Measurements from ENCODE around the gene PPP1R12A. TPM values are rescaled to one million over a fixed set of nuclear protein-coding genes. Genes with fewer than 3 reads are reported as not detected.
"Not testable (repeated sequence)": the region's sequence is repeated elsewhere in the genome, so short reads cannot be mapped to it uniquely, and the experiment has no call there.

Gene PPP1R12A
- polyA plus RNA-seq, 3 donors, result 26.2 to 57.2 (median 33.1) TPM

DNA sequence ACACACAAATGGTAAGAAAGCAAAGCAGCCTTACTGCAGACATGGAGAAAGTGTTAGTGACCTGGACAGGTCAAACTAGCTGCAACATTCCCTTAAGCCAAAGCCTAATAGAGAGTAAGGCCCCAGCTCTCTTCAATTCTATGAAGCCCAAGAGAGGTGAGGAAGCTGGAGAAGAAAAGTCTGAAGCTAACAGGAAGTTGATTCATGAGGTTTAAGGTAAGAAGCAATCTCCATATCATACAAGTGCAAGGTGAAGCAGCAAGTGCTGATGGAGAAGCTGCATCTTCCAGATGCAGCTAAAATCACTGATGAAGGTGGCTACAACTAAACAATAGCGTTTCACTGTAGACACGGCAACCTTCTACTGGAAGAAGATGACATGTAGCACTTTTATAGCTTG is 53.5 kb downstream of the PPP1R12A start:
- Histone ChIP-seq H3K9ac (ENCODE audit: insufficient read depth, low read length, poor library complexity, severe bottlenecking) (no peak overlapping the region), H3K79me2 (ENCODE audit: insufficient read depth, low read length) (peaks cover 100% of the 10 kb centered on the region), H3K27me3 (ENCODE audit: control insufficient read depth in 2 of 2, insufficient read depth in 2 of 2, low read length in 2 of 2) (no peaks in the 10 kb centered on the region), H4K20me1 (ENCODE audit: insufficient read depth, low read length) (peaks cover 99% of the 10 kb centered on the region), H3K4me1 (ENCODE audit: control insufficient read depth in 1 of 2, insufficient read depth in 2 of 2, low read length in 2 of 2) (peaks cover 14 to 15% of the 10 kb centered on the region in 2 donors), H2AFZ (ENCODE audit: insufficient read depth, low read depth, low read length, poor library complexity, severe bottlenecking) (no peak overlapping the region), H3K4me2 (replicated peaks; ENCODE audit: extremely low read depth, low read length, poor library complexity, severe bottlenecking) (no peak overlapping the region), H3K4me3 (replicated peaks in 1 of 3; ENCODE audit: low read depth in 2 of 3, low read length in 3 of 3) (no peak overlapping the region), H3K27ac (ENCODE audit: low read depth in 1 of 2, low read length in 2 of 2) (peak overlapping the region in 1 of 2 donors; percentile 51), H3K36me3 (replicated peaks in 1 of 2; ENCODE audit: control insufficient read depth in 1 of 2, insufficient read depth in 2 of 2, low read length in 2 of 2) (no peaks in the 10 kb centered on the region), H3K9me3 (replicated peaks in 1 of 2; ENCODE audit: control insufficient read depth in 1 of 2, insufficient read depth in 1 of 2, low read length in 2 of 2) (no peaks in the 10 kb centered on the region)
- 100% methylated on average over 2 of the region's 2 CpGs for WGBS (ENCODE audit: insufficient coverage)
- no peaks in the 10 kb centered on the region for H3K9me3 Mint-ChIP-seq
- TF ChIP-seq, protein P1, sequence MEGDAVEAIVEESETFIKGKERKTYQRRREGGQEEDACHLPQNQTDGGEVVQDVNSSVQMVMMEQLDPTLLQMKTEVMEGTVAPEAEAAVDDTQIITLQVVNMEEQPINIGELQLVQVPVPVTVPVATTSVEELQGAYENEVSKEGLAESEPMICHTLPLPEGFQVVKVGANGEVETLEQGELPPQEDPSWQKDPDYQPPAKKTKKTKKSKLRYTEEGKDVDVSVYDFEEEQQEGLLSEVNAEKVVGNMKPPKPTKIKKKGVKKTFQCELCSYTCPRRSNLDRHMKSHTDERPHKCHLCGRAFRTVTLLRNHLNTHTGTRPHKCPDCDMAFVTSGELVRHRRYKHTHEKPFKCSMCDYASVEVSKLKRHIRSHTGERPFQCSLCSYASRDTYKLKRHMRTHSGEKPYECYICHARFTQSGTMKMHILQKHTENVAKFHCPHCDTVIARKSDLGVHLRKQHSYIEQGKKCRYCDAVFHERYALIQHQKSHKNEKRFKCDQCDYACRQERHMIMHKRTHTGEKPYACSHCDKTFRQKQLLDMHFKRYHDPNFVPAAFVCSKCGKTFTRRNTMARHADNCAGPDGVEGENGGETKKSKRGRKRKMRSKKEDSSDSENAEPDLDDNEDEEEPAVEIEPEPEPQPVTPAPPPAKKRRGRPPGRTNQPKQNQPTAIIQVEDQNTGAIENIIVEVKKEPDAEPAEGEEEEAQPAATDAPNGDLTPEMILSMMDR (IDR thresholded peaks at IDR 0.05), result no peak
- no peak for DNase-seq
- H3K36me3 Mint-ChIP-seq, result peaks cover 4 to 7% of the 10 kb centered on the region in 2 donors
- H3K4me1 Mint-ChIP-seq, result peaks cover 43% of the 10 kb centered on the region
- intact Hi-C loops (cut with micrococcal nuclease), result loop anchor here in 1 of 2 donors (10.0 kb wide), 1 partner anchor 53 kb away; the partner anchor contains the start of gene PPP1R12A
- peak overlapping the region in 1 of 7 donors; percentile 3 for H3K27ac Mint-ChIP-seq
- no peaks in the 10 kb centered on the region for H3K27me3 Mint-ChIP-seq (ENCODE audit: low read depth in 3 of 3)
- H3K4me3 Mint-ChIP-seq, result no peak overlapping the region

DNA sequence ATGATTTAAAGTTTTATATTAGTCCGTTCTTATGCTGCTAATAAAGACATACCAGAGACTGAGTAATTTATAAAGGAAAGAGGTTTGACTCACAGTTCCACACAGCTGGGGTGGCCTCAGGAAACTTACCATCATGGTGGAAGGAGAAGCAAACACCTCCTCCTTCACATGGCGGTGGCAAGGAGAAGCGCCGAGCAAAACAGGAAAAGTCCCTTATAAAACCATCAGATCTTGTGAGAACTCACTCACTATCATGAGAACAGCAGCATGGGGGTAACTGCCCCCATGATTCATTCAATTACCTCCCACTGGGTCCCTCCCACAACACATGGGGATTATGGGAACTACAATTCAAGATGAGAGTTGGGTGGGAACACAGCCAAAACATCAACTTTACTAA is 56.4 kb downstream of the PPP1R12A start:
- H3K9me3 Mint-ChIP-seq; H3K9ac ChIP-seq (ENCODE audit: insufficient read depth, low read length, poor library complexity, severe bottlenecking); H3K4me1 ChIP-seq (ENCODE audit: control insufficient read depth in 1 of 2, insufficient read depth in 2 of 2, low read length in 2 of 2); H3K4me3 ChIP-seq (replicated peaks in 1 of 3; ENCODE audit: low read depth in 2 of 3, low read length in 3 of 3); H2AFZ ChIP-seq (ENCODE audit: insufficient read depth, low read depth, low read length, poor library complexity, severe bottlenecking); H3K4me2 ChIP-seq (replicated peaks; ENCODE audit: extremely low read depth, low read length, poor library complexity, severe bottlenecking); H3K4me3 Mint-ChIP-seq; H3K27me3 Mint-ChIP-seq (ENCODE audit: low read depth in 3 of 3); H3K36me3 ChIP-seq (replicated peaks in 1 of 2; ENCODE audit: control insufficient read depth in 1 of 2, insufficient read depth in 2 of 2, low read length in 2 of 2); H3K9me3 ChIP-seq (replicated peaks in 1 of 2; ENCODE audit: control insufficient read depth in 1 of 2, insufficient read depth in 1 of 2, low read length in 2 of 2); intact Hi-C loops (cut with micrococcal nuclease); H3K27ac ChIP-seq (ENCODE audit: low read depth in 1 of 2, low read length in 2 of 2); H3K27me3 ChIP-seq (ENCODE audit: control insufficient read depth in 2 of 2, insufficient read depth in 2 of 2, low read length in 2 of 2): not testable (repeated sequence)
- peaks cover 100% of the 10 kb centered on the region for H3K79me2 ChIP-seq (ENCODE audit: insufficient read depth, low read length)
- Mint-ChIP-seq H3K36me3 (peaks cover 4 to 10% of the 10 kb centered on the region in 2 donors), H3K27ac (peak overlapping the region in 3 of 7 donors; percentile 33 to 46 (median 40)), H3K4me1 (peaks cover 37% of the 10 kb centered on the region)
- H4K20me1 ChIP-seq (ENCODE audit: insufficient read depth, low read length), result peaks cover 100% of the 10 kb centered on the region
- no CpG with 5 or more reads among the region's 4 CpGs for WGBS (ENCODE audit: insufficient coverage)
- DNase-seq, result peak in 1 of 3 donors; percentile 18

Measured in CD14-positive monocyte (primary cell).